Measurements from ENCODE around the gene RNU6-1.
A peak's percentile ranks its signal among the peaks of the same experiment; 100 is the strongest.

Gene RNU6-1

DNA sequence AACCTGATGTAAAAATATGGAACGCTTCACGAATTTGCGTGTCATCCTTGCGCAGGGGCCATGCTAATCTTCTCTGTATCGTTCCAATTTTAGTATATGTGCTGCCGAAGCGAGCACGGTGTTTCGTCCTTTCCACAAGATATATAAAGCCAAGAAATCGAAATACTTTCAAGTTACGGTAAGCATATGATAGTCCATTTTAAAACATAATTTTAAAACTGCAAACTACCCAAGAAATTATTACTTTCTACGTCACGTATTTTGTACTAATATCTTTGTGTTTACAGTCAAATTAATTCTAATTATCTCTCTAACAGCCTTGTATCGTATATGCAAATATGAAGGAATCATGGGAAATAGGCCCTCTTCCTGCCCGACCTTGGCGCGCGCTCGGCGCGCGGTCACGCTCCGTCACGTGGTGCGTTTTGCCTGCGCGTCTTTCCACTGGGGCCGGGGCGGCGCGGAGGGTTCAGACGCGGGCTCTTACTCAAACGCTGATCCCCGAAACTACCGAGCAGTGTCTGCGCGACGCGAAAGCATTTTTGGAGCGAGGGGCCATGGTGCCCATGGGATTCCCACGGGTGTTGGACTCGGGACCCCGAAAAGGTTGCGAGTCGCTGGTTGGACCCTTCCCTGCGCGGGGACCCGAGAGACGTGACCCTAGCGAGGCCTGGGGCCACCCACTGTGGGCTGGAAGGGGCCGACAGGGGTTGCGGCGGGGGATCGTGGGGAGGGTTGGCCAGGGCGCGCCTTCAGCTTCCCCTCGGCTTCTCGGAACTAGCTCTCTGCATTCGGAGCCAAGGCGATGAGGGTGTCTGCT is at the start of gene RNU6-1:
RNU6-1 (minus strand) TSS at position 117 of the 820 bp plus-strand sequence.
- DNase-seq (ENCODE audit: low read depth in 2 of 2) = peak; percentile 92 to 94

DNA sequence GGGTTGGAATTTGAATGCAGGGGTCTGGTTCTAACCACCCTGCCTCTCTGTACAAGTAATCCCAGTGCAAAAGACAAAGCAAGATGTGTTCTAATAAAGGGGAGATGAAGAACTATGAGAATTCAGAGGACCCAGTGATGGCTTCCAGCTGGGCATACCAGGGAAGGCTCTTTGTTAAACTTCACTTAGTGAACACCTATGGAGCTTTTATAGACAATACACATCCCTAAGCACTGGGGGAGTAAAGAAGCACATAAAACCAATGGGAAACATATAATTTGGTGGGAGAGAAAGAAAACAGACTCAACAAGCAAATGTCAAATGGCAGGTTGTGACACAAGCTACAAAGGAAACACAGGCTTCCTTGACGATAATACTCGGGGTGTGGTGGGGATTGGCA is 47.9 kb upstream of the RNU6-1 start:
- DNase-seq (ENCODE audit: low read depth in 2 of 2) = no peak

DNA sequence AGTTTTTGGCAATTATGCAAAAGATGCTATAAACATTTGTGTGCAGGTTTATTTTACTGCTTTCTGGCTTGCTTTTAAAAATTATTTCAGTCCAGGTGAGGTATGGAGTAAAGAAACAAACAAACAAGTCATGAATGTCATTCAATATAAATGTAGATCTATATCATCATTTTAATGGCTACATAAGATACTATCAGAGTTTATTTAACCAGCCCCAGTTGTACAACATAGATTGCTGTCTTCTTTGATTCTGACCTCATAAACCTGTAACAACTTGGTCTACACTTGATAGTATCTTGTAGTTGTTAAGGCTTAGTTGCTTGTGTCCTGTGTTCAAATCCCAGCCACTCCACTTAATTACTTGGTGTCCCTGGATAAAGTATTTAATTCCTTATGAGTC is 46.0 kb upstream of the RNU6-1 start:
- no peak for DNase-seq (ENCODE audit: low read depth in 2 of 2)

DNA sequence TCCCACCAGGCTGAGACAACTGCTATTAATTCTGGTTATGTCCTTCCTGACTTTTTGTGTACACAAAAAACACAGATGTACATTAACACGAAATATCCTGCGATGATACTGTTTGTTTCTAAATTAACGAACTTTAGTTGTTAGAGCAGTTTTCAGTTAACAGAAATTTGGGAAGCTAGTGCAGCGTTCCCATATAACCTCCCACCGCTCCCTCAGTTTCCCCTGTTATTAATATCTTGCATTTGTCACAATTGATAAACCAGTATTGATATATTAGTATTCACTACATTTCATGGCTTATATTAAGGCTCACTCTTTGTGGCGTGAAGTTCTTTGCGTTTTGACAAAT is 45.3 kb upstream of the RNU6-1 start:
- no peak for DNase-seq (ENCODE audit: low read depth in 2 of 2)

DNA sequence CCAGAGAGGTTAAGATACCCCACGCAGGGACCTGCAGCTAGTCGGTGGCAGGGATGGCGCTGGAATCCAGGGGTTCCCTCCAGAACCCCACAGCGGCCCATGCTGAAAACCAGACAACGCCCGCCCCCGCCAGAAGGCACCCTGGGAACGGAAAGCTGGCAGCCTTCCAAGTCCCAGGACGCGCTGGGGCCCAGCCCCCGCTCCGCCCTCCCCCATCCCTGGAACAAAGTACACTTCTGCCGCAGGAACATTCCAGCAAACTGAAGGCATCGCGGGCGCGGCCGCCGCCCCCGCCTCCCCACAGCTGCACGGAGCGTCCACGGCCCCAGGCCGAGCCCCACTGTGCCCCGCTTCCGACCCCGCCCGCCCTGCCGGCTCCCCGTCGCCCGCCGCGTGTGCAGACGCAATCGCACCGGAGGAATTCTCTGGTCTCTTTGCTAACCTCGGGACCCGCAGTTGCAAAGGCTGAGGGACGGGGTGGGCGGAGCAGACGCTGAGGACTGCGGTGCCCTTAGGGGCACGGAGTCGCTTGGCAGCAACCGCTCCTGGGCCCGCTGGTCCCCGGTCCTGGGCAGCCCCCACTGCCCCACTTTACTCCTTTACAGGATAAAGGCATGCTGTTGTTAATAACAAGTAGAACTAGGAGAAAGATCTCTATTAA is 44.8 kb upstream of the RNU6-1 start:
- peak; percentile 9 to 28 for DNase-seq (ENCODE audit: low read depth in 2 of 2)

DNA sequence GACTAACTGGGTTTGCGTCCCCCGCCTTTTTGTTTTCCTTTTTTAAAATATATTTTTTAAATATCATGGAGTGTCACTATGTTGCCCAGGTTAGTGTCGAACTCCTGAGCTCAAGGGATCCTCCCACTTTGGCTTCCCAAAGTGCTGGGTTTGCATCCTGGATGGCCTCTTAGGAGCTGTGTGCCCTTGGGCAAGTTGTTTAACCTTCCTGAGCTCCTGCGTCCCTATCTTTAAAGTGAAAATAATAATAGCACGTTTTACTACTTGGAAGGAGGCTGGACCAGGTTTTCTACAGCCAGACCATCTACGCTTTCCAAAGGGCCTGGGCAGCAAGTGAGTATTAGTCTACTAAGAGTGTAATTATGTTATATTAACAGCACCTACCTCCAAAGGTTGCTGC is 44.2 kb upstream of the RNU6-1 start:
- no peak for DNase-seq (ENCODE audit: low read depth in 2 of 2)

DNA sequence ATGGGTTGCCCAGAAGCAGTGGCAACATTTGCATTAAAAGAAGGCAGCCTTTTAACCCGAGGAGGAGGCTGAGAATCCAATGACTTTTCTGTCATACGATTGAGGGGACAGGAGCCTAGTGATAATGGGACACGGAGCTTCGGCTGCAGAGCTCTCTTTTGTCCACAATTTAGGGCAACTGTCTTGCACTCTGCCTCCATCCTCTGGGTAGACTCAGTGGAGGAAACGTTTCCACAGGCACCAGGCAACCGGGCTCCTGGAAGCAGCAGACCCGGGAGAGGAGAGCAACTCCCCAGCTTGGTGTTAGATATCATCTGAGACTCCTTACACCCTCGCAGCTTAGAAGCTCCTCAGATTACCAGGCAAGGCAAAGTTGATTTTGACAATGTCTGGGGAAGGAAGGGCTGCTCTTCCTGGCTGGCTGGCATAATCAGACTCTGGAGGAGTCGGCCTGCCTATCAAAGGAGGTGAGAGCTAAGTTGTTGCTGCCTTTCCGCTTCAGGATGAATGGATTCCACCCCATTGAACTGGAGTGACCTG is 43.5 kb upstream of the RNU6-1 start:
- DNase-seq (ENCODE audit: low read depth in 2 of 2) = no peak

DNA sequence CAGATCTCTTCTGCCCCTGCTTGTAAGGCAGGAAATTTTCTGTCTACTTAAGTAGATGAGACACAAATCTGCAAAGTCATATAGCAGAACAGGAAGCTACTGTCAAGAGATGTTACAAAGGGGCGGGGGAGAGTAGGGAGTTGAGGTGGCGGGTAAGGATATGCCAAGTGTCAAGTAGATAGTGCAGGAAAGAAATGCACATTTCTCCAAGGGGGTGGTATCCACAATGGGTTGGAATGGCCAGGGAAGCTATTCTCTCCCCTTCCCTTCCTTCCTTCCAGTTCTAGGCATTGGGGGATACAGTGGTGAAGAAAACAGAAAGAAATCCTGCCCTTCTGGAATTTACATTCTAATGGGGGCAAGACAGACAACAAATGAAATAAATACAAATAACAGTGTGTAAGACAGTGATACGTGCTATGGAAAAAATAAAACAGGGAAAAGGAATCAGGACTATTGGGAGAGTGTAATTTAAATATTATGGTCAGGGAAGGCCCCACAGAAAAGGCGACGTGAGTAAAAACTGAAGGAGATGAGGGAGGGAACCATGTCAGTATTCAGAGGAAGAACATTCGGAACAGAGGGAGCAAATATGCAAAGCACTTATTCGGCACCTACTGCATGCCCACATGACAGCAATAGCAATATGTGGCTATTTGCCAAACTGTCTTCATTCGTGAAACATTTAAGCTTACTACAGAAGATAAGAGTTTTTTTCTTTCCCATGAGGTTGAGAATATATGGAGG is 42.8 kb upstream of the RNU6-1 start:
- DNase-seq (ENCODE audit: low read depth in 2 of 2) = no peak

DNA sequence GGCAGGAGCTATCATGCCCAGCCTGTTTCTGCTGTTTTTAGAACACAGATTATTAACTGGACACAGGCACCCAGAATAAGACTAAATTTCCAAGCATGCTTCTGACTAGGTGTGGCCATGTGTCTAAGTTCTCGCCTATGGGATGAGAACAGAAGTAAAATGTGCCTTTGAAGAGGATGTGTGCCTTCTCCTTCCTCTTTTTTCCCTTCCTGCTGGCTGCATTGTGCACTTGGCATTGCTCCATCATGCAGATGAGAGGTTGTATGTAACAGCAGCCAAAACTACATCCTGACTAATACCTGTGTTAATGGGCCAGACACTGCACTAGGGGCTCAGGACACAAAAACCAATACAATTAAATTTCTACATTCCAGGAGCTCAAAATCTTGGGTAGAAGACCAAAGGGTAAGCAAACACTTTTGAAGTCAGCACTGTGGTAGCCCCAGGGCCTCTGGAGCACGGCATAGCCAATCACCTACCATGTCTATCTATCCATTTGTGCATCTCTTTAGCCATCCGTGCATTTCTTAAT is 40.9 kb upstream of the RNU6-1 start:
- no peak for DNase-seq (ENCODE audit: low read depth in 2 of 2)

DNA sequence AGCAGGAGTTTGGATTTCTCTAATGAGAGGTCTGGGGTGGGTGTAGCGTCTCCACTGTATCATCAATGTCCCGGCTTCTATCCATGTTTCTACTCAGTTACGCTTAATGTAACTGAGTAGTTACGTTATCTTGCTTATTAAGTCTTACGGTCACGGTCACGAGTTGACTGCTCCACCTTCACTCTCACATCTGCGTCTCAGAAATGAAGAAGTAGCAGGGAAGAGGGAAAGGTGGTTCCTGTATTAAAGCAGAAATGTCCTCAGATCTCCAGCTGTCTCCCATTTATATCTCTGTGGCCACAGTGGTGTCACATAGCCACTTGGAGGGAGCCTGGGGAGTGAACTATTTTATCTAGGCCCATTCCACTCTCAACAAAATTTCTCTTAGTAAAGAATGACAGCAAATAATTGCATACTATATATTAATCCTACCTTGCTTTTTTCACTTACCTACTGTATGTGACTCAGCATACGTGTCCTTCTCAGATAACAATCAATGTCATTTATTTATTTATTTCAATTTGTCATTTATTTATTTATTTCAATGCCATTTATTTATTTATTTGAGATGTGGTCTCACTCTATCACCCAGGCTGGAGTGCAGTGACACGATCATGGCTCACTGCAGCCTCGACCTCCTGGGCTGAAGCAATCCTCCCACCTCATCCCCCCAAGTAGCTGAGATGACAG is 39.7 kb upstream of the RNU6-1 start:
- DNase-seq (ENCODE audit: low read depth in 2 of 2) = no peak

DNA sequence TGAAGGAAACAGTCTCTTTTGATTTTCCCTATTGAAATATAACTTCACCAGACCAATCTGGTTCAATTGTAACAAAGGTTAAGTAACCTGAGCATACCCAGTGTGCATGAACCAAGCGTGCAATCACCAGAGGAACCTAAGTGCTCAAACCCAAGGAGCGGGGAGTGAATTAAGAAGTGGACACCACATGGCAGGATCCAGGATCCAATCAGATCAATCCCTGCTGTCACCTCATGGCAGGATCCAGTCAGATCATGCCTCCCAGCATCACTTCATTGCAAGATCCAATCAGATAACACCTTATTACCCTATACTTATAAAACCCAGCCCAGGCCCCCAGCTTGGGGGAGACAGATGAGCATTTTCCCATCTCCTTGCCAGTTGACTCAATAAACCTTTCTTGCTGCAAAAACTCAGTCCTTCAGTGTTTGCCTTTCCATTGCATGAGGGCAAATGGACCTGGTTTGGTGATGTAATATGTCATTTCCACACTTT is 38.9 kb upstream of the RNU6-1 start:
- DNase-seq (ENCODE audit: low read depth in 2 of 2) = no peak

DNA sequence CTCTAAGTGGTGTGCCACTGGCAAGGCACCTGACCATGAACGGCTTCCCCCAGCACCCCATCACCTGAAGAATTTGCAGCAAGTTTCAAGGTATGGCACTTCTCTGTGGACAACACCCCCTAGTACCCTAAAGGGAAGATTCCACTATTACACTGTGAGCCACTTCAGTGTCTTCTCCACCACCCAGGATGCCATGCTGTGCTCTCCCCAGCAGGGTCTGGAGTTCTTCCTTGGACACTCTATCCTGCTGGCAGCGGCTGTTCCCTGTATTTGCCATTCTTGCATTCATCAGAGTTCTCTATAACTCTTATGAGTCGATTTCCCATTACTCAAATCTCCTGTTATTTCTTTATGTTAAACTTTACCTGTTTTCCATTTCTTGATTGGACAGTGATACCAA is 33.9 kb upstream of the RNU6-1 start:
- DNase-seq (ENCODE audit: low read depth in 2 of 2) = no peak

DNA sequence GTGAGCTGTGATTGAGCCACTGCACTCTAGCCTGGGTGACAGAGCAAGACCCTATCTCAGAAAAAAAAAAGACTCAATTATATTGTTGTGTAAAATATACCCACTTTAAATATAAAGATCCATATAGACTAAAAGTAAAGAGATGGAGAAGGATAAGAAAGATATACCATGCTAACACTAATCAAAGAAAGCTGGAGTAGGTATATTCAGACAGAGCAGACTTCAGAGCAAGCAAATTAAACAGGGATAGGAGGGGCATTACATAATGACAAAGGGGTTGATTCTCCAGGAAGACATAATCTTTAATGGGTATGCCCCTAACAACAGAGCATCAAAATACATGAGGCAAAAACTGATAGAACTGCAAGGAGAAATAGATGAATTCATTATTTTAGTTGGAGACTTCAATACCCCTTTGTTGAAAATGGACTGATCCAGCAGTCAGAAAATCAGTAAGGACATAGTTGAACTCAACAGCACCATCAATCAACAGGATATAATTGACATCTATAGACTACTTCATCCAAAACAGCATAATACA is 31.1 kb upstream of the RNU6-1 start:
- no peak for DNase-seq (ENCODE audit: low read depth in 2 of 2)

DNA sequence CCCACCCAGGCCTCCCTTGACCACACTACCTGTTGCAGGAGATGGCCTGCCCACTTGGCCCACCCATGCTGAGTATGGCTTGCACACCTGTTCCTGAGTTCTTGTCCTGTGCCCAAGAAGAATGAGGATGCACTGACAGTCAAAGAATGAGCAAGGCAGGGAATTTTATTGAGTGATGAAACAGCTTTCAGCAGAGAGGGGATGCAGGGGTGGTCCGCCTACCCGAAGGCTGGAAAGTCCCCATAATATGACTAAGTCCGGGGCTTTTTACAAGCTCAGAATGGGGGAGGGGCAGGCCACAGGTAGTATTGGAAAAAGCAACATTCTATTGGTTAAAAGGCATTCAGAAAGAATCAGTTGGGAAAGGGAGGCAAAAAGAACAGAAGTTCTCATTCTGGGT is 29.9 kb upstream of the RNU6-1 start:
- DNase-seq (ENCODE audit: low read depth in 2 of 2) = no peak

DNA sequence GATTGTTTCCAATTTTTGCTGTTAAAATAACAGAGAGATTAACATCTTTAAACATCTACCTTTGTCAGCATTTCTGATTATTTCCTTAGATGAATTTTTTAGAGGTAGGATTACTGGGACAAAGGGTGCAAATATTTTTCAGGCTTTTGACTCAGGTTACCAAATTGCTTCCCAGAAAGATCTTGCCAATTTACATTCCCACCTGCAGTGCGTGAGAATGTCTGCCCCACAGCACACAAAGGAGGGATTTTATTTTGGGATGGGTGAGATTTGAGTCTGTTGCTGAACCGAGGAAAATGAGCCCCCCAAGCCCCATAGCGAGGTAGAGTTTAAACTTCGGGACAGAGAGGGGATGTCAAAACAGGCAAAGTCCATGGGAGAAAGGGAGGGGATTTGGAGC is 25.9 kb upstream of the RNU6-1 start:
- DNase-seq (ENCODE audit: low read depth in 2 of 2) = no peak

DNA sequence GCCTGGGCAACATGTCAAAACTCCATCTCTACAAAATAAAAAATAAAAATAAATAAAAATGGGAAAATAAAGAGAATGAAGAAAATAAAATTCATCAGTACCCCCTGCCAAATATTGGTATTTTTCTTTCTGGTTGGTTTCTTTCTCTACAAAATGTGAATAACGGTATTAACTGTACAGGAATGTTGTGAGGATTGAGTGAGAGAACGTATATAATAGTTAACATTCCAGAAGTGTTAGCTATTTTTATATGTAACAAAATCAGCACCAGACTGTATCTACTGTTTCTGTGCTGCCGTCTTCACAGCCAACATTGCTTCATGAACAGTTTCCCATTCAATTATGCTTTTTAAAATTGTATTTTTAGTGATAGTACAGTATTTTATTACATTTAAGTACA is 25.5 kb upstream of the RNU6-1 start:
- DNase-seq (ENCODE audit: low read depth in 2 of 2) = no peak

DNA sequence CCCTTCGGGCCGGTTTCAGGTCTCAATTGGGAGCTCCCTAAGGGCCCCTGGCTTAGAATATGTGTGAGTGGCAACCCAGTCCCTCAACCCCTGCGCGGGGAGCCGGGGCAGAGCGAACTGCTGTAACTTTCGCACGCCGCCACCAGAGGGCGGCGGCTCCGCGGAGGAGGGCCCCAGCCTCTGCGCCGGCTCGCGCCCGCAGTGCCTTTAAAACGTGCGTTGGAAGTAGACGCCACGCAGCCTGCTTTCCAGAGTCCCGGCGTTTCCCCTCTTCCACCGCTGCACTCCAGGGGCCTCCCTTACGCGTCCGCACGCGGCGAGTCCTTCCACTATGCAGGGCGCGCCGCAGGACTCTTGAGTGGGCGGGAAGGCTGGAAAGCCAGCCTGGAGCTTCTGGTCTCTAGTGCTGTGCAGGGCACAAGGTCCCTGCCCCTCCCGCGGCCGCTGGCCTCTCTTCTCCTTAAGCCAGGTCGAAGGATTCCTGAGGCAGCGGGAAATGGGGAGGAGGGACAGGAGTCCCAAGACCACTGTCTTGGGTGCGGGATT is 23.7 kb upstream of the RNU6-1 start:
- peak; percentile 38 to 41 for DNase-seq (ENCODE audit: low read depth in 2 of 2)

DNA sequence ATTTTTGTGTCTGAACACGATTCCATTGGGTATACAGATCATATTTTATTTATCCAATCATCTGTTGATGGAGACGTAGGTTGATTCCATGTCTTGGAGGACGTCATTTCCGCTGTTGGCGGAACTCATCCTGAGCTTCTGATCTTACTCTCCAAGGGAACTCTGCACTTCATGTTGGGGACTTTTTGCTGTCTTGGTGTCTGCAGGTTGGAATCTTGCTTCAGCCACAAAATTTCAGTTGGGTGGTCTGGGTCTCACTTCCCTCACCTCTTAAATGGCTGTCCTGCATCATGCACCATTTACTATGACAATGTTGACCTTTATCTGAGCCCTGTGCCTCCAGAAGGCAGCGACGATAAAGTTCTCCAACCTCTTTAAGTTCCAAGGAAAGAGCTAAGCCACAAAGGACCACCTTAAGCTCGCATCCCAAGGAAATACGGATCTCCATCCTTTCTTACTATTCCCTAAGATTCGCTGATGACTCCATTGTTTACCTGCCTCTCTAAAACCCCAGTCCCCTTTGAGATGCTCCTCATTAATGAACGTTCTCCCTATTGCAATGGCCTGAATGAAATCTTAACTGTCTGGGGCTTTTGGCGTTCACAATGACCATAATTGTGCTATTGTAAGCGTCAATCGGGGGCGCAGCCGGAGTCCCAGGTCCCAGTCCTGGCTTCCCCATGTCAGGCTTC is 23.1 kb upstream of the RNU6-1 start:
- no peak for DNase-seq (ENCODE audit: low read depth in 2 of 2)

DNA sequence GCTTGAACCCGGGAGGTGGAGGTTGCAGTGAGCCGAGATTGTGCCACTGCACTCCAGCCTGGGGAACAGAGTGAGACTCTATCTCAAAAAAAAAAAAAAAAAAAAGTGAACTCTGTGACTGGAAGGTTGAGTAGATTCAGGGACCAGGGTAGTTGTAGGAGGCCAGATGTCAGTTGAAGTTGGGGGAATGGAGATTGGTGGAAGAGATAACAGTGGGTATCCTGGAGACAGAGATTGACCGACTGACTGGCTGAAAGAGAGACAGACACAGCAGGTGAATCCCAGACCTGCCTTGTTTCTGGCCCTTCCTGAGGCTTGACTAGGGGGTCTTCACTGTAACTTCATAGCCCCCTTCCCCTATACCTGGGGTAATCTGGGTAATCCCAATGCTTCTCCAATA is 22.1 kb upstream of the RNU6-1 start:
- no peak for DNase-seq (ENCODE audit: low read depth in 2 of 2)

DNA sequence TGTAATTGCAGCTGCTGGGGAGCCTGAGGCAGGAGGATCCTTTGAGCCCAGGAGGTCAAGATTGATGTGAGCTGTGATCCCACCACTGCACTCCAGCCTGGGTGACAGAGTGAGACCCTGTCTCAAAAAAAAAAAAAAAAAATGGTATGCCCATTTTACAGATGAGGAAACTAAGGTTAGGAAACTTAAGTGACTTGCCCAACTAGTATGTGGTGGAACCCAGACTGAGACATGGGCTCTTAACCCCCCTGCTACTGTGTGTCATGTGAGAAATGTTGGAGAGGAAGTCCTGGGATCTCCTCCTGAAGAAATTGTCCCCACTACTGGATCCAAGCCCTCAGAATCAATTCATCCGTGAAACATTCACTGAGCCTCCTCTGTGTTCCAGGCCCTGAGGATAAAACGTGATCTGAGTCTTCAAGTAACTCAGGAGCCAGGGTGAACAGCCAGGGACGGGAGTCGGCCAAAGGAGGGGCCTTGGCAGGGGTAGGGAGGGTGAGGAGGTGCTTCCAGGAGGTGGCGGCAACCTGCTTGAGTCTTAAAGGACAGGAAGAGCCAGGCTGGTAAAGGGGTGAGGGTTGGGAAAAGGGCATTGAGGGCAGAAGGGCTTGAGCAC is 19.6 kb upstream of the RNU6-1 start:
- no peak for DNase-seq (ENCODE audit: low read depth in 2 of 2)

Measured in stimulated activated CD8-positive, alpha-beta memory T cell treated with anti-CD3 and anti-CD28 coated beads, Interleukin-7, amount 100 ng/mL, for 1 hour (primary cell).